GM10266 (cell line): ENCODE measurements around the gene ACADM.
"Not testable (repeated sequence)": the region's sequence is repeated elsewhere in the genome, so short reads cannot be mapped to it uniquely, and the experiment has no call there.

Experiments
- DNase-seq: peaks from one replicate; pipeline ENCODE4 v3.0.0; 2012; ENCODE audit errors: extremely low spot score
- CTCF ChIP-seq: IDR thresholded peaks from 2 replicates; pipeline ENCODE4 v1.5.1; 2012; ENCODE audit warnings: mild to moderate bottlenecking, low read depth; ENCODE audit not compliant: control insufficient read depth, insufficient read depth; ENCODE audit errors: missing control alignments

ACADM gene

GRCh38 chr1:75724472-75725022 lies at the start of gene ACADM:
TSS of gene ACADM (plus strand) at chr1:75724709. CDS start at chr1:75724788, 79 bp downstream.
- no peak for TF ChIP-seq CTCF
- peak; percentile 85 for DNase-seq

GRCh38 chr1:75677443-75677842 lies 47.1 kb upstream of the ACADM start:
- no peak for TF ChIP-seq CTCF
- no peak for DNase-seq

GRCh38 chr1:75677964-75678363 lies 46.5 kb upstream of the ACADM start:
- not testable (repeated sequence) for DNase-seq

- TF ChIP-seq CTCF: no peak
- DNase-seq: no peak
Observed at GRCh38 chr1:75690547-75690946, 34.0 kb upstream of the ACADM start.

GRCh38 chr1:75693551-75693950 lies 31.0 kb upstream of the ACADM start:
- TF ChIP-seq CTCF: no peak
- no peak for DNase-seq

GRCh38 chr1:75696000-75696399 lies 28.5 kb upstream of the ACADM start:
- no peak for TF ChIP-seq CTCF
- no peak for DNase-seq

GRCh38 chr1:75707191-75707590 lies 17.3 kb upstream of the ACADM start:
- DNase-seq: no peak
- no peak for TF ChIP-seq CTCF

GRCh38 chr1:75708910-75709309 lies 15.6 kb upstream of the ACADM start:
- DNase-seq: no peak
- no peak for TF ChIP-seq CTCF
